Measurements from ENCODE around the gene NCAPD2.
"Not testable (repeated sequence)": the region's sequence is repeated elsewhere in the genome, so short reads cannot be mapped to it uniquely, and the experiment has no call there.

NCAPD2 gene

DNA sequence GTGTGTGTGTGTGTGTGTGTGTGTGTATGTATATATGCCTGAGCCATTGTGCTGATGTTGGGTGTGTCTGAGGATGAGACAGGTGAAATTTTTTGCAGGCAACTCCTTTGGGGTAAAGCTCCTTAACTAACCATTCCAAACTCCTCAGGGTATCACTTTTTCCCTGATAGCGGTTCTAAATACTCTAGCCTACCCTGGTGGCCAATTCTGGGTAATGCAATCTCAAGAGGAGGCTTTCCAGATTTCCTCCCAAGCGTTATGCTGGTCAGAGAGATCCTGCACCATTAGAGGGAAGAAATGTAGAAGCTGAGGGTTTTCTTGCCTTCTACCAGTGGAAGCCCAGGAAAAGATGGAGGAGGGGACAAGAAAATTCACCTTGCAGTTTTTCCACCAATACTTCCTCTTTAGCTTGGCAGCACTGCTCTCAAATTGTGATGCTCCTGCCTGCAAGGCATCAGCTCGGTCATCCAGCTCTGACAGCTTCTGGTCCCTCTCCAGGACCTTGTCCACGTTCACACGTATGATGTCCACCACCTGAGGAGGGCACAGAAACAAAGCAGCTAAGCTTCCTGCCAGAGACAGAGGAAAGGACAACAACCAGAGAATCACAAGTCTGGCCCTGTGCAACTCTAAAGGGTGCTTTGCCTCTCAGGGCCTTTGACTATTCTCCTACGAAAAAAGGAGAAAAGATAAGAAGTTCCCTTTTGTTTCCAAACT, 28.3 kb upstream of the NCAPD2 start:
- peak; percentile 74 for DNase-seq

DNA sequence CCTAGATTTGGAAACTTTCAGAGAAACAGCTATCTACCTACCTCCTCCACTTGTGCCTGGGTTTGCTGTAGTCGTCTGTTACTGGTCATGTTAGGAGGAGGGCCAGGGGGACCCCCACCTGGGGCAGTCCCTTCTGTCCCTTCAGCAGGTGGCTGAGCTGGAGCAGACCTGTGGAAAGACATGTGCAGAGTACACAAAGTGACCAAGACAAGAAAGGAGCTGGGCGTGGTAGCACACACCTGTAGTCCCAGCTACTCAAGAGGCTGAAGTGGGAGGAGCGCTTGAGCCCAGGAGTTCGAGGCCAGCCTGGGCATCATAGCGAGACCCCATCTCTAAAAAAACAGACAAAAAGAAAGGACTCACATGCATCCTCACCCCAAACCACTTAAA, 27.7 kb upstream of the NCAPD2 start:
- DNase-seq: no peak

DNA sequence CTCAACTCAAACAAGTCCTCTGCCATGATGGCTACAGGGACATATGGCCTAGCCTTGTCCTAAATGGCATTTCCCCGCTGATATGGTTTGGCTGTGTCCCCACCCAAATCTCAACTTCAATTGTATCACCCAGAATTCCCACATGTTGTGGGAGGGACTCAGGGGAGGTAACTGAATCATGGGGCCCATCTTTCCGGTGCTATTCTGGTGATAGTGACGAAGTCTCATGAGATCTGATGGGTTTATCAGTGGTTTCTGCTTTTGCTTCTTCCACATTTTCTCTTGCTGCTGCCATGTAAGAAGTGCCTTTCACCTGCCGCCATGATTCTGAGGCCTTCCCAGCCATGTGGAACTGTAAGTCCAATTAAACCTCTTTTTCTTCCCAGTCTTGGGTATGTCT, 27.2 kb upstream of the NCAPD2 start:
- DNase-seq: not testable (repeated sequence)

DNA sequence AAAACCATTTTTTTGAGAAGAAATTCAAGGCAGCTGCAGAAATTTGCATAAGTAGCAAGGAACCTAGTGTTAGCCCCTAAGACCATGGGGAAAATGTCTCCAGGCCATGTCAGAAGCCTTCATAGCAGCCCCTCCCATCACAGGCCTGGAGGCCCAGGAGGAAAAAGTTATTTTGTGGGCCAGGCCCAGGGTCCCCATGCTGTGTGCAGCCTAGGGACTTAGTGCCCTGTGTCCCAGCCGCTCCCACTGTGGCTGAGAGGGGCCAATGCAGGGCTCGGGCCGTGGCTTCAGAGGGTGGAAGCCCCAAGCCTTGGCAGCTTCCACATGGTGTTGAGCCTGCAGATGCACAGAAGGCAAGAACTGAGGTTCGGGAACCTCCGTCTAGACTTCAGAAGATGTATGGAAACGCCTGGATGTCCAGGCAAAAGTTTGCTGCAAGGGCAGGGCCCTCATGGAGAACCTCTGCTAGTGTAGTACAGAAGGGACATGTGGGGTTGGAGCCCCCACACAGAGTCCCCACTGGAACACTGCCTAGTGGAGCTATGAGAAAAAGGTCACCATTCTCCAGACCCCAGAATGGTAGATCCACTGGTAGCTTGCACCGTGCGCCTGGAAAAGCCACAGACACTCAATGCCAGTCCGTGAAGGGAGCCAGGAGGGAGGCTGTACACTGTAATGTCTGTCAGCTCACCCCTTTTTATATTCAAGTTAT, 26.2 kb upstream of the NCAPD2 start:
- DNase-seq: not testable (repeated sequence)

DNA sequence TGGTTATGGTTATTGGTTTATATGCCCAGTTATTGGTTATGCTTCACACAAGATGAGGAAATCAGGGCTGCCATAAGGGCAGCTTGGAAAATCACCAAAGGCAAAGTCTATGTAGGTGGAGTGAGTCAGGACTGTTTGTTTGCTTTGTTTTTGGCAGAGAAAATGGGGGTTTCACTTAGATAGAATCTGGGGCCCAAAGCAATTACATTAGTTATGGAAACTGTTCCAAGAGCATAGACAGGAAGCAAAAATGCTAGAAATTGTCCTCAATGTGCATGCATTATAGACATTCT, 25.7 kb upstream of the NCAPD2 start:
- DNase-seq: no peak

DNA sequence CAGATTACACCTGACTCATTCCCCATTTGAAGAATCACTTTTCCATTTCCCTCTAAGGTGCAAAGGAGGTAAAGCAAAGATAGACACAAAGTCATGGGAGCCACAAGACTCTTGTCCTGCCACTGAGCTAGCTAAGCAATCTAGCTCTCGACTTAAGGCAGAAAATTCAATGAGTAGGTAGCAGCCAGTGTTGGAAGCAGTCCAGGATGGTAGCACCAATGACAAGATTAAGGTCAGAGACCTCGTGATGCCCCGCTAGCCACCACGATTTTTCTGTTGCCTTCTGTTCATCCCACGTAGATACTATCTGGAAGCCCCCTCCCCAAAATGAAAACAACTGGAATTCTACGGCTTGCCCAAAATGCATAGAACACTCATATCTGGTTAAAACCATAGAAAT, 24.8 kb upstream of the NCAPD2 start:
- DNase-seq: no peak

DNA sequence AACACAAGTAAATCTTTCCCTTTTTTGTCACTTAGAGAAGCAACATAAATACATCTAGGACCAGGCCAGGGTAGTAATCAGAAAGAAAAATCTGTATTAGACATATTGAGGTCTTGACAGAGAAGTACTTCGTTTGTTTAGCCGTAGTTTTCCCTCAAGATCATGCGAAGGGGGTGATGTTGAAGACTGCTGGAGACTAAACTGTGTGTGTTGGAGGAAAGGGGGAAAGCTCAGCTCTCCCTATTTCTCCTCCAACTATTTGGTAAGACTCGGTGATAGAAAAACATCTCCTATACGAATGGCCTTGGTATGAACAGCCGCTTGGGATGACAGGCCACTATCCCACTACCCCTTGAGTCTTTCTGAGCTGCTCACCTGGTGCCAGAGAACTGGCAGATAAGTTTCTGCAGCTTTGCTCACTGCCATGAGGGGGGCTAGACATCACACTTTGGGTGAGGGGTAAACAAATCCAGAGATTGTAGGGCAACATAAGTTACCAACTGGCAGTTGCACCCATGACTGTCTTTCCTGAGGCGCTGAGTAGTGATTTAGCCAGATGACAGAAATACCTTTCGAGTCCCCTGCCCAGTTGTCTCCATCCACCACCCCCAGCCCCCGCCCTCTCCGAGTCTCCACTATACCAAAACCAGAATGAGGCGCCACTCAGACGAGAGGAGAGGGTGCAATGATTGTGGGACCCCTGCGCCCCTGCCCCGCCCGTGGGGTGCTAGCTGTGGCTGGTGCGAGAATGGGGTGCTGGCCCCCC, 24.1 kb upstream of the NCAPD2 start:
- no peak for DNase-seq

DNA sequence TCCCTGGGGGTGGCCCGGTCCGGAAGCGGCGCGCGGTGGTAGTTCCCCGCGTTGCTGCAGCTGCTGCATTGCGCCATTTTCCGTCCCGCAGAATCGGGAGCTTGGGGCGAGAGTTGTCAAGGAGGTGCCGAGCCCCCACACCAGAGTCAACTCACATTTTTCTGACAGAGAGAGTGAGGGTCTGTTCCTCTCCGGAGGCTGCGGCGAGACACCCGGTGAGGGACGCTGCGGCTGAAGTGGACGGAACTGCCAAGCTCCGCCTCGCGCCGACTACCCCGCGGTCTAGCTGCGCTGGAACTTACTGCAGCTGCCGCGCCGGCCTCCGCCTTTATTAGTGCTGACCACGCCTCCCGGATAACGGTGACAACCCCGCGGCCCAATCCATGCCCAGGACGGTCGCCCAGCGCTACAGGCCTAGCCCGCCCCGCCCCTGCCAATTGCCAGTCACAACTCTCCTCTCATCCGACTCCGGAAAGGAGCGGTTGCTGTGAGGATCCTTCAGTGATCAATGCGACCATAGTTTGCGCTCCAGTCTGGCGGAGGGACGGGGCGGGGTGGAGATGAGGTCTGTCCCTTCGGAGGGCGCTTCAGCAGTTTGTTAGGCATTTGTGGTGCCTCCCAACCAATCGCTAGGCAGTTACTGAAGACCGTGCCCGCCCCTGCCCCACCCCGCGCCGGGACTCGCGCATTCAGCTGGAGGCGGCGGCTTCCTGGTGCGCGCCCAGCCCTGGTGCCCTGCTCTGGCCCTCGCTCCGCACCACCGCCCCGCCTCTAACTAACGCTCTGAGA, 23.3 kb upstream of the NCAPD2 start, which contains the start of gene VAMP1:
TSS of gene VAMP1 (minus strand) at position 303 of the 789 bp plus-strand sequence. CDS start at position 157, 146 bp downstream.
- peak; percentile 97 for DNase-seq

DNA sequence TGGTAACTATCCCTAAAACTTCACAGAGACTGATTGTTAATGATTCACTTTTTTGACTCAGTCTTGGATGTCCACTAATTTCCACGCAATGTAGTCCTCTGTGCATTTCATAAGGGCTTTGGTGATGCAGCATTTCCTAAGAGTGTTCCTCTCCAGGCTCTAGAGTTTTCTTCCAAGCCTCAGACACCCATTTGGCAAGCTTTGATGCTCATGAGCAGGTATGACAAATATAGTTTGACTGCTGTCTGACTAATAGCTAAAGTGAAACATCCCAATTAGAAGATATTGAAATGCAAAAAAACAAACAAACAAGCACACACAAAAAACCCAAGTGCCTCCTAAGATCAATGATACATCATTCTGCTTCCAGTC, 21.9 kb upstream of the NCAPD2 start:
- DNase-seq: no peak

DNA sequence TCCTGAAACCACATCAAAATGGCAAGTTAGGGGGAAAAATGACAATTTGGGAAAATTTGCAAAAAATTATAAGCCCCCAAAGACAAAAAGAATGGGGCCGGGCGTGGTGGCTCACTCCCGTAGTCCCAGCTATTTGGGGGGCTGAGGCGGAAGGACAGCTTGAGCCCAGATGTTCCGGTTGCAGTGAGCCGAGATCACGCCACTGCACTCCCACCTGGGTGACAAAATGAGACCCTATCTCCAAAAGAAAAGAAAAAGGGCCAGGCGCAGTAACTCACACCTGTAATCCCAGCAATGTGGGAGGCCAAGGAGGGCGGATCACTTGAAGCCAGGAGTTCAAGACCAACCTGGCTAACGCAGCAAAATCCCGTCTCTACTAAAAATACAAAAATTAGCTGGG, 21.4 kb upstream of the NCAPD2 start:
- no peak for DNase-seq

DNA sequence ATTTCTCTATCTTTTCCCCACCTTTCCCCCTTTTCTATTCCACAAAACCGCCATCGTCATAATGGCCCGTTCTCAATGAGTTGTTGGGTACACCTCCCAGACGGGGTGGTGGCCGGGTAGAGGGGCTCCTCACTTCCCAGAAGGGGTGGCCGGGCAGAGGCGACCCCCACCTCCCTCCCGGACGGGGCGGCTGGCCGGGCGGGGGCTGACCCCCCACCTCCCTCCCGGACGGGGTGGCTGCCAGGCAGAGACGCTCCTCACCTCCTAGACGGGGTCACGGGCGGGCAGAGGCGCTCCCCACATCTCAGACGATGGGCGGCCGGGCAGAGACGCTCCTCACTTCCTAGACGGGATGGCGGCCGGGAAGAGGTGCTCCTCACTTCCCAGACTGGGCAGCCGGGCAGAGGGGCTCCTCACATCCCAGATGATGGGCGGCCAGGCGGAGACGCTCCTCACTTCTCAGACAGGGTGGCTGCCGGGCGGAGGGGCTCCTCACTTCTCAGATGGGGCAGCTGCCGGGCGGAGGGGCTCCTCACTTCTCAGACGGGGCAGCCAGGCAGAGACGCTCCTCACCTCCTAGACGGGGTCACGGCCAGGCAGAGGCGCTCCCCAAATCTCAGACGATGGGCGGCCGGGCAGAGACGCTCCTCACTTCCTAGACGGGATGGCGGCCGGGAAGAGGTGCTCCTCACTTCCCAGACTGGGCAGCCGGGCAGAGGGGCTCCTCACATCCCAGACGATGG, 18.5 kb upstream of the NCAPD2 start:
- not testable (repeated sequence) for DNase-seq

DNA sequence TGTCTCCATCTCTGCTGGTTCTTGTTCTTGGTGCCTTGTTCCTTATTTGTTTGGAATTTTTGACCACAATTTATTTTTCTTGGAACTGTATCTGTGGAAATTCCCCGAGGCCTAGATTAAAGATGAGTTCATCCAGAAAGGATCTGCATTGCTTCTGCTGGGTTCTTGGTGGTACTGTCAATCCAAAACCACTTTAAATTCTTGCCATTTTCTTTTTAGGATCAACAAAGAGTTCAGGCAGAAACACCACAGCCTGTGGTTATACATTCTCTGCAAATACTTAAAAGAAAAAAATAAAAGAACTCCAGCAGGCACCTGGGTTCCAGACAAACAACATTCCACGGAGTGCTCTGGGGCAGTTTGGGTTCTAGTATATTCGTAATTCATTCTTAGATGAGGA, 17.4 kb upstream of the NCAPD2 start:
- no peak for DNase-seq

DNA sequence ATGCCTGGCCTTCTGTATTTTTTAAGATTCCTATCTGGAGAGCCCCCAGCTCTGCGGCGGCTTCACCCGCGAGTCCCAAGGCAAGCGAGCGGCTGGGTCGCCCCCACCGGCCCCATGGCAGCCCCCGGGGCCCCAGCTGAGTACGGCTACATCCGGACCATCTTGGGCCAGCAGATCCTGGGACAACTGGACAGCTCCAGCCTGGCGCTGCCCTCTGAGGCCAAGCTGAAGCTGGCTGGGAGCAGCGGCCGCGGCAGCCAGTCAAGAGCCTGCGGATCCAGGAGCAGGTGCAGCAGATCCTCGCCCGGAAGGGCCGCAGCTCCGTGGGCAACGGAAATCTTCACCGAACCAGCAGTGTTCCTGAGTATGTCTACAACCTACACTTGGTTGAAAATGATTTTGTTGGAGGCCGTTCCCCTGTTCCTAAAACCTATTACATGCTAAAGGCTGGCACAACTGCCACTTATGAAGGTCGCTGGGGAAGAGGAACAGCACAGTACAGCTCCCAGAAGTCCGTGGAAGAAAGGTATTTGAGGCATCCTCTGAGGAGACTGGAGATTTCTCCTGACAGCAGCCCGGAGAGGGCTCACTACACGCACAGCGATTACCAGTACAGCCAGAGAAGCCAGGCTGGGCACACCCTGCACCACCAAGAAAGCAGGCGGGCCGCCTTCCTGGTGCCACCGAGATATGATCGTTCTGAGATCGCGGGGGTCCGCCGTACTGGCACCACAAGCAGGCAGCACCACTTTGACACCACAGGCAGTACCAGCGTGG, 16.1 kb upstream of the NCAPD2 start:
- DNase-seq: not testable (repeated sequence)

DNA sequence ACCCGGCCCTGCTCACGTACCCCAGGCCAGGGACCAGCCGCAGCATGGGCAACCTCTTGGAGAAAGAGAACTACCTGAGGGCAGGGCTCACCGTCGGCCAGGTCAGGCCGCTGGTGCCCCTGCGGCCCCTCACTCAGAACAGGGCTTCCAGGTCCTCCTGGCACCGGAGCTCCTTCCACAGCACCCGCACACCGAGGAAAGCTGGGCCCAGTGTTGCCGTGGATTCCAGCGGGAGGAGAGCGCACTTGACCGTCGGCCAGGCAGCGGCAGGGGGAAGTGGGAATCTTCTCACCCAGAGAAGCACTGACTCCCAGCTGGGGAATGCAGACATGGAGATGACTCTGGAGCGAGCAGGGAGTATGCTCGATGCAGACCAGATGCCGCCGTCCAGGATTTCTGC, 15.5 kb upstream of the NCAPD2 start:
- no peak for DNase-seq

DNA sequence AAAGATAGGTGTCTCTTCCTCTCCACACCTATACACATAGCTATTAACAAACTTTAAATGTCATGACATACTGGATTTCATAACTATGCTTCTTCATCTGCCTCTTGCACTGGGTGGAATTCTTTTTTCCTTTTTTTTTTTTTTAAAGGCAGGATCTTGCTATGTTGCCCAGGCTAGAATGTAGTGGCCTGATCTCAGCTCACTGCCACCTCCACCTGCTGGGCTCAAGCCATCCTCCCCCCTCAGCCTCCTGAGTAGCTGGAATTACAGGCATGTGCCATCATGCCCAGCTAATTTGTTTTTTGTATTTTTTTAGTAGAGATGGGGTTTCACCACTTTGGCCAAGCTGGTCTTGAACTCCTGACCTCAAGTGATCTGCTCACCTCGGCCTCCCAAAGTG, 5.7 kb upstream of the NCAPD2 start:
- DNase-seq: no peak

DNA sequence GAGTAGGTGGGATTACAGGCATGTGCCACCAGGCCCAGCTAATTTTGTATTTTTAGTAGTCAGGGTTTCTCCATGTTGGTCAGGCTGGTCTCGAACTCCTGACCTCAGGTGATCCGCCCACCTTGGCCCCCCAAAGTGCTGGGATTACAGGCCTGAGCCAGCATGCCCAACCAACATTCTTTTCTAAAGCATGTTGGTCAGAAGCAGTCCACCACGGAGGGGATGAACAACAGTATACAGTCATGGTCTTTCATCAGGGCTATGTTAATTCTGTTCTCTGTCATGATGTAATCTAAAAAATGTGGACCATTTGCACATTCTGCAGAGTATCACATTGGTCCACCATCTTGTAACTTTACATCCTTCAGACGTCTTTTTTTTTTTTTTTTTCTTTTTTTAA, 4.5 kb upstream of the NCAPD2 start:
- no peak for DNase-seq

DNA sequence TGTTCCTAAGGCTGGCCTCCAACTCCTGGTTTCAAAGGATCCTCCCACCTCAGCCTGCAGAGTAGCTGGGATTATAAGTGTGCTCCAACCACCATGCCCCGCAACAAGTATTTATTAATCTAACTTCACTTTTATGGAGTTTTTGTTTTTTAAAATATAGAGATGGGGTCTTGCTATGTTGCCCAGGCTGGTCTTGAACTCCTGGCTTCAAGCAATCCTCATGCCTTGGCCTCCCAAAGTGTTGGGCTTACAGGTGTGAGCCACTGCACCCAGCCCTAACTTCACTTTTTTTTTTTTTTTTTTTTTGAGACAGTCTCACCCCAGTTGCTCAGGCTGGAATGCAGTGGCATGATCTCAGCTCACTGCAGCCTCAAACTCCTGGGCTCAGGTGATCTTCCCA, 3.2 kb upstream of the NCAPD2 start:
- DNase-seq: not testable (repeated sequence)

DNA sequence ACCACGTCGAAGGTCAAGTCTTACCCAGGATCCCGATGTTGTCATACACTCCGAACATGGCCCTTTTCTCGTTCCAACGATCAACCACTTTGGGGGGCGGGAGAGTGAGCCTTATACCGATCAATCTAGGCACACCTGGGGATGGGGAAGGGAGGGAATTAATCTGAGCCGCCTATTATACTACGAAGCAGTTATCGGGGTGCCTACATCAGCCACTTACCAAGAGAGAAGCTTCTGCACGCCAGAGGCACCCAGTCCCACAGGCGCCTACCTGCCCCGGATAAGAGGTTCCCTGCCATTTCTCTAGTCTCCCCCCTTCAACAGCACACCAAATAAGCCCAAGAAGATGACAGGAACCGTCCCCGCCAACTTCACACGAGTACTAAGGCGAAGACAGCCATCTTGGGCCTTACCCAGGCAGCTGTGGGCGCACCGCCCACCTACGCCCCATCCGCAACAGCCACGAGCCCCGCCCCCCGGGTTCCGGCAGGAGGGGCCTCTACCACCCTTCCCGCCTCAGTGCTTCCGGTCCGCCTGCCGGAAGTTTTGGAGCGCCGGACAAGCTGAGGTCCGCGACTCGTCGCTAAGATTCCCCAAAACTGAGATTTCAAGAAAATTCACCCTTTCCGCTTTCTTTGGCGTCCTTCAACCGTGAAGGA, 935 bp upstream of the NCAPD2 start, which contains the start of gene MRPL51:
TSS of gene MRPL51 (minus strand) at position 425 of the 659 bp plus-strand sequence. CDS start at position 299, 126 bp downstream.
- DNase-seq: peak; percentile 94

DNA sequence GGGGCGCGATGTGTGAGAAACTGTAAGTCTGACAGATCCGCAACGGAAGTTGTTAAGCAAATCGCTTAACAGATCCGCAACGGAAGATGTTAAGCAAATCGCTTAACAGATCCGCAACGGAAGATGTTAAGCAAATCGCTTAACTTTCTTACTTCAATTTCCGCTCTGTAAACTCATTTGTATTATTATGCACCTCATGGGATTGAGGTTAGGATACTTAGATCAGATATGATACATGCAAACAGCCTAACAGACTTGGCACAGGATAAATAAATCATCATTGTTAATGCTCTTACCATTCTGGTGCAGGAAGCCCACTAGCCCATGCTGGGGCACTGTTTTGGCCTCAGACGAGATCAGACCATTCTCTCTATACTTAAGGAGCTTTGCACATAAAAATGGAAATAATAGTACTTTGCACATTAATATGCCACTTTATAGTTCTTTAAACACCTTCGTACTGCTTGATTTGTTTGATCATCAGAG, 399 bp downstream of the NCAPD2 start:
- no peak for DNase-seq

DNA sequence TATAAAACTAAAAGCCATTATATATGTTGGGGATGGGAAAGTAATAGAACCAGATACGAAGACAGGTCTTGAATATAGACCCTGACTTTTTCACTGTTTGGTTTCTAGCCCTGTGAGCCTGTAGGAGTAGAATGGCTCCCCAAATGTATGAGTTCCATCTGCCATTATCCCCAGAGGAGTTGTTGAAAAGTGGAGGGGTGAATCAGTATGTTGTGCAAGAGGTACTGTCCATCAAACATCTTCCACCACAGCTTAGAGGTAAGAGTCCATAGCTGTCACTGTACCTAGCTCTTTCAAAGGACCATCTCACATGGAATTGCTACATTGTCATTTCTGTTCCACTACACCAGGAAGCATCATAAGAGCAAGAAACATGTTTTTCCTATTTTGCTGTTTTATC, 1.1 kb downstream of the NCAPD2 start:
- DNase-seq: no peak

DNA sequence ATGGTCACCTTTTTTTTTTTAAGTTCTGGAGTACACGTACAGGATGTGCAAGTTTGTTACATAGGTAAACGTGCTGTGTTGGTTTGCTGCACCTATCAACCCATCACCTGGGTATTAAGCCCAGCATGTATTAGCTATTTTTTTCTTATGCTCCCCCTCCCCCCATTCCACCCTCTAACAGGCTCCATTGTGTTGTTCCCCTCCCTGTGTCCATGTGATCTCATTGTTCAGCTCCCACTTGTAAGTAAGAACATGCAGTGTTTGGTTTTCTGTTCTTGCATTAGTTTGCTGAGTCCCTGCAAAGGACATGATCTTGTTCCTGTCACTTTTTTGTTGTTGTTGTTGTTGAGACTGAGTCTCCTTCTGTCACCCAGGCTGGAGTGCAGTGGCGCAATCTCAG, 3.4 kb downstream of the NCAPD2 start:
- not testable (repeated sequence) for DNase-seq

All from CD4-positive, alpha-beta T cell treated with Interleukin-4 for 4 hours (primary cell).